NB4 (cell line): ENCODE measurements around the gene GRAMD4.

Source experiments
- POLR2A ChIP-seq: IDR thresholded peaks from 2 replicates; pipeline ENCODE4 v1.6.1; 2011; ENCODE audit warnings: mild to moderate bottlenecking; ENCODE audit not compliant: insufficient read length; ENCODE audit errors: extremely low read depth
- TF ChIP-seq, protein P1 (sequence below): IDR thresholded peaks from one replicate; pipeline ENCODE4 v1.5.1; 2012; ENCODE audit warnings: low read depth, low read length
- TF ChIP-seq, protein P2 (sequence below): IDR thresholded peaks from 2 replicates; pipeline ENCODE4 v1.6.1; 2011; ENCODE audit warnings: low read depth, low read length

DNA sequence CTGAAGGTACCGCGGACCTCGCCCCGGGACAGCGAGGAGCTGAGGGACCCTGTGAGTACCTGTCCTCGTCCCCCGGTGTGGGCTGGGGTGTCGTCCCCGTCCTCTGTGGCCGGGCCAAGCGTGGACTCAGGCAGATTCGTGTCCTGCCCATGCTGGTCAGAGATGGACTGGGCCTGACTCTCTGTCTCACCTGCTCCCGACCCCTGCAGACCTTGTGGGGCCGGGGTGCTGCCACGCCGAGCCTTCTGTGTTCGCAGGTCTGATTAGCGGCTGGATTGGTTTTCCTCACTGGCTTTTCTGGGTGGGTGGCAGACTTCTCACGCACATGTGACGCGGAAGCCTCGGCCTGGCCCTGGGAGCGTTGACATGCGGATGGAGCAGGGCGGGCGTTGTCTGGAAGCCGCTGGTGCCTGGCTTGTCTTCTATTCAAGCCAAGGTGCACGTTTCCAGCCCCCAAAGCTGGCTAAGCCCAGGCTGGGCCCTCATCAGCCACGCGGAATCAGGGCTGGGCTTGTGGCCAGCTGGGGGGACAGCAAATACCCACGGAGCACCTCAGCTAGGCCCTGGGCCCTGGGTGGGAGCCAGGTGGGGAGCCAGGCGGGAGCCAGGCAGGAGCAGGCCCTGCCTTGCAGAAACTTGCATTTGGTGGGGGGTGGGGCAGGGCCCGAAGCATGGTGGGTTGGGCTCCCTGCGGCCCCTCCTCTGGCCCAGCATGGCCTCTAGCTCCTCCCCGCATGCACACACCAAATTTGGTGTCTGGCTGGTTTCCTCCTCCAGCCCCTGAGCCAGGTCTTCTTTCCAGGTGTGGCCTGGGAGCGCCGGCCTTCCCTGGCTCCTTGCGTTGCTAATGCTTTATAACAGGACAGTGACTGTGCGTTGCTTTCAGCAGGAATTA lies 7.0 kb downstream of the GRAMD4 start:
- TF ChIP-seq POLR2A: no peak
- TF ChIP-seq, protein P1, sequence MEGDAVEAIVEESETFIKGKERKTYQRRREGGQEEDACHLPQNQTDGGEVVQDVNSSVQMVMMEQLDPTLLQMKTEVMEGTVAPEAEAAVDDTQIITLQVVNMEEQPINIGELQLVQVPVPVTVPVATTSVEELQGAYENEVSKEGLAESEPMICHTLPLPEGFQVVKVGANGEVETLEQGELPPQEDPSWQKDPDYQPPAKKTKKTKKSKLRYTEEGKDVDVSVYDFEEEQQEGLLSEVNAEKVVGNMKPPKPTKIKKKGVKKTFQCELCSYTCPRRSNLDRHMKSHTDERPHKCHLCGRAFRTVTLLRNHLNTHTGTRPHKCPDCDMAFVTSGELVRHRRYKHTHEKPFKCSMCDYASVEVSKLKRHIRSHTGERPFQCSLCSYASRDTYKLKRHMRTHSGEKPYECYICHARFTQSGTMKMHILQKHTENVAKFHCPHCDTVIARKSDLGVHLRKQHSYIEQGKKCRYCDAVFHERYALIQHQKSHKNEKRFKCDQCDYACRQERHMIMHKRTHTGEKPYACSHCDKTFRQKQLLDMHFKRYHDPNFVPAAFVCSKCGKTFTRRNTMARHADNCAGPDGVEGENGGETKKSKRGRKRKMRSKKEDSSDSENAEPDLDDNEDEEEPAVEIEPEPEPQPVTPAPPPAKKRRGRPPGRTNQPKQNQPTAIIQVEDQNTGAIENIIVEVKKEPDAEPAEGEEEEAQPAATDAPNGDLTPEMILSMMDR: no peak
- TF ChIP-seq, protein P2, sequence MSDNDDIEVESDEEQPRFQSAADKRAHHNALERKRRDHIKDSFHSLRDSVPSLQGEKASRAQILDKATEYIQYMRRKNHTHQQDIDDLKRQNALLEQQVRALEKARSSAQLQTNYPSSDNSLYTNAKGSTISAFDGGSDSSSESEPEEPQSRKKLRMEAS: no peak
